HG03354 (cell line): Measurements from ENCODE around the gene VPS72.
"Not testable (repeated sequence)": the region's sequence is repeated elsewhere in the genome, so short reads cannot be mapped to it uniquely, and the experiment has no call there.

Source experiments
- ATAC-seq: cut with Tn5 transposase; IDR thresholded peaks from one replicate; pipeline ENCODE4 v1.9.1; 2021; ENCODE audit warnings: mild to moderate bottlenecking; ENCODE audit not compliant: unreplicated experiment, poor library complexity, severe bottlenecking

The VPS72 gene

DNA sequence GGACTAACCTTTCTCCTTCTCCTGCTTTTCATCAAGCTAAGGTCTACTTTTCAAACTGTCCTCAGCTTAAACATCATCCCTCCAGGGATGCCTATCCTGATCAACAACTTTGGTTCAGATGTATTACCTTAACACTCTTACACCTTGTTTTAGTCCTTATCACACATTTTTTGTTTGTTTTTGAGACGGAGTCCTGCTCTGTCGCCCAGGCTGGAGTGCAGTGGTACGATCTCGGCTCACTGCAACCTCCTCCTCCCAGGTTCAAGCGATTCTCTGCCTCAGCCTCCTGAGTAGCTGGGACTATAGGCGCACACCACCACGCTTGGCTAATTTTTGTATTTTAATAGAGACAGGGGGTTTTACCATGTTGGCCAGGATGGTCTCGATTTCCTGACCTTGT is 1.3 kb downstream of the VPS72 start:
- ATAC-seq, result not testable (repeated sequence)

DNA sequence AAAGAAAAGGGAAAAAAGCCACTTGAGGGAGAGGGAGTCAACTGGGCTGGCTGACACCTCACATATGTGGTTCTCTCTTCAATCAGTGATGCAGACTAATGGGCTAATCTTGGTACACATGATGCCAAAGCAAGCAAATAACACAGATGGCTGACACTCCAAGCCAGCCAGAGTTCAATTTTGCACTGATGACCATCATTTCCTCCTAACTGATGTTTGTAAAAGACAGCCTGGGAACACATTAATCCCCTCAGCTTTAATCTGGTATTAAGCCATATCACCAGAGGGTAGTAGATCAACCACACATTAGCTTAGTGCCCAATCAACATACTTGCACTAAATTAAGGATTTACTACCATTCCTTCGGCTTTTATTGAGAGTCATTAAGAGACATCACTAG is 2.8 kb downstream of the VPS72 start:
- no peak for ATAC-seq

DNA sequence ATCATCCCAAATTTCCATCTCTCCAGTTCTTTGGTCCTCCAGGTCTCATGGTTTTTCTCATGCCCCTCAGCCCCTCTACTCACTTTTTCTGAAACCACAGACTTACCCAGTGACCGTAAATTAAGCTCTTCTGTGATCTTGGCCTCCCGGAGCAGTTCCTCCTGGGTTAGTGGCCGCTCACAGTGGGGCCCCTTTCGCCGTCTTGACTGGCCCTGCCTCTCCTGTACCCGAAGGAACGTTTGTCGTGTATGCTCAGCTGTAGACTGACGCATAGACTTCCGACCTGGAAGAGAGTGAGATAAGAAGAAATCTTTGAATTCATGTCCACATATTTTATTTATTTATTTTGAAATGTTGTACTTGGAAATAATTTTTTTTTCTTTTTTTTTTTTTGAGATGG is 5.8 kb downstream of the VPS72 start:
- ATAC-seq, result no peak

DNA sequence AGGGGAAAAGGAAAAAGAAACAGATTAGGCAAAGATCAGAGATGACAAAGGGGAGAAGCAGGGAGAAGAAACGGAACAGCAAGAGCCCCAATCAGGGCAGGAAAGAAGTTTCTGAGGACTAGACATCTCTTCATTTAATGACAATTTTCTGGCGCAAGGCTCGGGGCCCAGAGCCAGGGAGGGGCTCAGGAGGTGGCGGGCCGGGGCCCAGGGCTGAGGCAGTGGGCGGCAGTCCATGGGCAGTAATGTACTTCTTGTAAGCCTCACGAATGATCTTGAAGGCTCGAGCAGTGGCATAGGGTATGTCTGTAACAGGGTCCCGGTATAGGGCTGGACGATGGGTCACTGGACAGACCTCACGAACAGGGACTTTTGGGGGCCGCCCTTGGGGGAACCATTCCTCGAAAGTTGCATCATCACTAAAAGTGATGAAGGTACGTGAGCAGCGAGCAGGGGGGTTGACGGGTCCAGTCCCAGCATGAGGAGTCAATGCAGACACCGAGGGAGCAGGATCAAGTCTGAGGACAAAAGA is 13.4 kb downstream of the VPS72 start:
- no peak for ATAC-seq

DNA sequence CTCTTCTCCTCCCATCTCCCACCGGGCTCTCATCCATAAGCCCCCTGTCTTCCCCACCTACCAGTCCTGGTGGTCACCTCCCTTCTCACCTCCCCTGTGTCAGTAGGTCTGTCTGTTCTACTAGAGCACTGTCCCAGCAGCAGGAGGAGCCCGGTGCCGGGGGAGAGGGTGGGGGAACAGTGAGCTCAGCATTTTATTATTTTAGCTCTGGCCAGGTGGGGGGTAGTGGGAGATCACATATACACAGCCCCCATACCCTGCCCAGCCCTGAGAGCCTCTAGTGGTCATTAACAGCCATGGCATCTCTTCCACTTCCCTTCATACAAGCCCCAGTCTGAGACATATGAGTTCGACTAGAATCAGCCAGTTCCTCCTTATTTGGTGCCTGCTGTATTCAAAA is 14.1 kb downstream of the VPS72 start, which contains the start of gene TMOD4:
Gene TMOD4 (minus strand): TSS at position 119 of the 400 bp plus-strand sequence. CDS start 1,106 bp downstream, outside the sequence.
- no peak for ATAC-seq

DNA sequence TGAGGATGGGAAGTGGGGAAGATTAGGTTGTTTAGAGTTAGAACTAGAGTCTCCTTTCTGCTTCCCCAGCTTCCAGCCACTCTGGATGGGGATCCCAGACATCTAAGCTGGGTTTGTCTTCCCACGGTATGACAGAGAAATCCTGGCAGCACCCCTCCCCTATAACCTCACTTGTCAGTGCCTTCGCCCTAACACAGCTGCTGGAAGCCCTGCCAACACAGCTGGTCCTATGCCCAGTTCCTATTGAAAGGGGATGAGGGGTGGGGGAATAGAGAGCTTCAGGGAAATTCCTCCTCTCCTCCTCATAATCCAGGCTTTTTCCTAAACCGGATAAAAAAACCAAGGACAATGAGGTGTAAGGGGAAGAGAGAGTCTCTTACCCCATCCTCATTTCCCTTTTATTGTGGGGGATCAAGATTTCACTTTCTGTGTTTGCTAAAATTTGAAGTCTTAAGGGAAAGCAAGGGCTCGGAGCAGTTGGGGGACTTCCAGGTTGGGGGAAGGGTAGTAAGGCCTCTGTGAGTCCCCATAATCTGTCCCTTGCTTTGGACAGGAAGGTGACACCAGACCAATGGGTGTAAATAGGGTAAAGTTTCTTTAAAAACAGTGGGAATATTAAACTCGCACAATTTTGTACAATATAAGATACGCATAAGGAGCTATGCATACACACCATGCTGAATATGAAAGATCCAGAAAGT is 14.8 kb downstream of the VPS72 start:
- ATAC-seq, result no peak

DNA sequence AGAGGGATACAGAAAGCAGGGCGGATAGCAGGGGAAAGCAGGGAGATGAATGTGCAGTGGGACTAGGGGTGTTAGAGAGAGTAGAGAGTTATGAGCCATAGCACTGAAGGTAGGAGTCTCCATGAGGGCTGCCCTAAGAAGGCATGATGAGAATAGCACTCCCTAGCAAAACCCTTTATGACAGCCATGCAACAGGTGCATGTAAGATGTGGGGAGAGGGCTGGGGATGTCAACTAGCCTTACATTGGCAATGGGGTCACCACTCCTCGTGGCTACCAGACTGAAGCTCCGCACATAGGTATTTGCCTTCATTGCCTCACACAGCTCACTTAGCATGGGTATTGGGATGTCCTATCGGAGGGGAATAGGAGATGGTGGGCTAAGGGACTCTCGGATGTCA is 18.8 kb downstream of the VPS72 start:
- ATAC-seq, result no peak

DNA sequence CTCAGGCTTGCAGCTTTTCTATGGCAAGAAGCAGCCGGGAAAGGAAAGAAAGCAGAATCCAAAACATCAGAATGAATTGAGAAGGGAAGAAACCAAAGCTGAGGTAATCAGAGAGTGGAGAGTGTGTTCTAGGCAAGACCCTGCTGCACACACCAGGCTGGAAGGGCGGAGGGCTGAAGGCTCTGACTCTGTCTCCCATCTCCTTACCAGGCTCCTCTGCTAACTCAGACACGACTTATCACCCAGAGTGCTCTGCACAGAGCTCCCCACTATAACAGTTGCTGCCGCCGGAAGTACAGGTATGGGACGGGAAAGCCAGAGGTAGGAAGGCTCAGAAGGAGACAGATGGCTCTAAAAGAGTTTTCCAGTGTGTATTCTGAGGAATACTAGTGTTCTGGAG is 22.9 kb downstream of the VPS72 start:
- ATAC-seq, result no peak

DNA sequence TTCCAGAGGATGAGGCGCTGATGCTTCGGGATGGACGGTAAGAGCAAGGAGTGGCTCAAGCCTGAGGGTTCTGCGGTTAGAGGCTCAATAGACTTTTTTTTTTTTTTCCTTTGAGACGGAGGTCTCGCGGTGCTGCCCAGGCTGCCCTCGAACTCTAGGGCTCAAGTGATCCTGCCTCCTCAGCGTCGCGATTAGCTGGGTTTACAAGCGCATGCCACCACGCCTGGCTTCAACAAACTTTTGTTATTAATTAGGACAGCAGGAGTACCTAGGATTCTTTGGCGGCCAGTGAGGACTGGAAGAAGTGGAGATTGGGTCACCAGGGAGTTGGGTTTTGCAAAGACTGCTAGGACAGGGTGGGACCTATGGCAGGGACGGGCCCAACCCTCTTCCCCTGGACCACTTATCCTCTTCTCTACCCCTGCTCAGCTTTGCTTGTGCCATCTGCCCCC is 23.5 kb downstream of the VPS72 start:
- ATAC-seq, result peak; percentile 7

DNA sequence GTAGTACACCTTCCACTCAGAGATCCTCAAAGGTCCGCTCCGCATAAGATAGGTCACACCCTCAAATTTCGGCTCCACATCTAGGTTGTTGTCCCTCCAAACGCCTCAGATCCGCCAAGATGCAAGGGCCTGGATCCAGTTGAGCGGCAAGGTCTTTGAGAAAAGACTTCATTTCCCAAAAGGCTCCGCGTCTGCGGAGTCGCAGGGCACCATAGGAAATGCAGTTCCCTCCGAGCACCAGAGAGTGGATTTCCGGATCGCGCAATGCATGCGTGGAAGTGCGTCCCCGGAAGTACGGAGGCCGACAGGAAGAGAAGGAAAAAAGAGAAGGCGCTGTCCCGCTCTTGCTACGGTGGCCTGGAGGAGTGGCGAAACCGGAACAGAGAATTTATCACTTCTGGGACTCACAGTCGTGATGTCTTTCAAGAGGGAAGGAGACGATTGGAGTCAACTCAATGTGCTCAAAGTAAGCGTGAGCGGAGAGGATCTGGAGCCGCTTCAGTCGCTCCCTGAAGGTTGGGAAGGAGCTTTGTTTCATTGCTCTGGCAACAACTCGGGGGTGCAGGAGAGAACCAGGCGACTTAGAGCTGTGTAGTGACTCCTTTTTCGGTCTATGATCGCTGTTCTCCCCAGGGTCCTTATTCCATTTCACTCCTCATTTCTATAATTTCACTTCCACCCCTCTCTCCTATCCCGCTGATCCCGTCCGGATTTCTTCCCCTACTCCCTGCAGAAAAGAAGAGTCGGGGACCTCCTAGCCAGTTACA is 24.1 kb downstream of the VPS72 start, which contains the start of the genes LYSMD1 and SCNM1:
Gene LYSMD1 (minus strand): TSS at position 165 of the 767 bp plus-strand sequence. CDS start 644 bp downstream, outside the sequence.
Gene SCNM1 (plus strand): TSS at position 407 of the 767 bp plus-strand sequence. CDS start 9 bp downstream, at position 416.
- peak; percentile 87 for ATAC-seq

DNA sequence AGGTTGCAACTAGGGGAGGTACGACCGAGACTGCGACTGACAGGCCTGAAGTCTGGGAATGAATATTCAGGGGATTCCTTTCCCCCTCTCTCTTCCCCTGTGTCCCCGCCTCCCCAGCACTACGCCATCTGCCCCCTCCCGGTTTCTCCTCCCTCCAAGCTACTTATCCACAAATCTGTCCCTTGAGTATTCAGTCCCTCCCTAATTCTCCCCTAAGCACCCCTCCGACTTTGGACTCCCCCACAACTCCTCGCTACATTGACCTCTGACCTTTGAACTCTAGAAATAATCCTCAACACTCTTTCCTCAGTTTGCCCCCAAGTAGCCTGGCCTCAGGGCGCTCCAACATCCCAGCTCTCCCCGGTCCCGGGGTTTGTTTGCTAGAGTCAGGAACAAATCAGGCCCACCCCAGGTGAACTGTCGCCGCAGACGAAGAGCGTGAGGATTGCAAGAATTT is 24.7 kb downstream of the VPS72 start:
- no peak for ATAC-seq

DNA sequence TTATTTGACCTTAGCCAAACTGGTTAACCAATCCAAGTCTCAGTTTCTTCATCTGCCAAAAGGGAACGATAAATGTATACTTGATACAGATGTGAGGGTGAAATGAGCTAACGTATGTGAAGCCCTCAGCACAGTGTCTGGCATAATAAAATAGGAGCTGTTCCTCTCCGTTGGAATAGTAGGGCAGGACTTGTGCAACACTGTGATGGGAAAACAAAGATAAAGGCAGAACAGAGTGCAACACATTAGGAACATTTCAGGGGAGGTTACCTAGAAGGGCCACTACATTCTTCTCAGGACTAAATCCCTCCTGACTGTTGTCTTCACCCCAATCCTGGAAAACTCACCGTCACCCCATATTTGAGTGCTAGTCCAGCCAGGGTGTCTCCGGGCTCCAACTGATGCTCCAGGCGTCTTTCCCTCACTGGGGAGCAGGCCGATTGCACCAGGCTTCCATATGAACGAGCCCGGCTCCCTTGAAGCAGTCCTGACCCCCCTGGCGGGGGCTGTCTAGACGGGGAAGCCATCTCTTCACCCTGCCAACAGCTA is 25.2 kb downstream of the VPS72 start:
- ATAC-seq, result no peak

DNA sequence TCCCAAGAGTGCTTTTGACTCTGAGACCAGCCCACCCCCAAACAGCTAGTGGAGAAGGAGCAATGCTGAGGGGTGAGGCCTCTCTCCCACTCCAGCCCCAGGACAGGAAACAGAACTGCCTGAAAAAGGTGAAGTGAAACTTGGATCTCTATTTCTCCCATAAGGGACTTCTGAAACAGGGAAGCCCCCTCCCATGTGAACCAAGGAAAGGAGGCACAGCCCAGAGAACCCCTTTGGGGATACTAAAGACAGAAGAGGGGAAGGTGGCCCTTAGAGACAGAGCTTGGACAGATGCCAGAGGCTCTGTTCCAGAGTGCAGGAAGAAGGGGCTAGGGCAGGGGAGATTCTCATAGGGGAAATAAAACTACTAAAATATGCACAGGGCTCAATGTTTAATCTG is 30.6 kb downstream of the VPS72 start:
- no peak for ATAC-seq

DNA sequence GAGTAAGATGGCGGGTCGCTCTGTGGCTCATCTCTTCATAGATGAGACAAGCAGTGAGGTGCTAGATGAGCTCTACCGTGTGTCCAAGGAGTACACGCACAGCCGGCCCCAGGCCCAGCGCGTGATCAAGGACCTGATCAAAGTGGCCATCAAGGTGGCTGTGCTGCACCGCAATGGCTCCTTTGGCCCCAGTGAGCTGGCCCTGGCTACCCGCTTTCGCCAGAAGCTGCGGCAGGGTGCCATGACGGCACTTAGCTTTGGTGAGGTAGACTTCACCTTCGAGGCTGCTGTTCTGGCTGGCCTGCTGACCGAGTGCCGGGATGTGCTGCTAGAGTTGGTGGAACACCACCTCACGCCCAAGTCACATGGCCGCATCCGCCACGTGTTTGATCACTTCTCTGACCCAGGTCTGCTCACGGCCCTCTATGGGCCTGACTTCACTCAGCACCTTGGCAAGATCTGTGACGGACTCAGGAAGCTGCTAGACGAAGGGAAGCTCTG is 31.2 kb downstream of the VPS72 start:
- no peak for ATAC-seq

DNA sequence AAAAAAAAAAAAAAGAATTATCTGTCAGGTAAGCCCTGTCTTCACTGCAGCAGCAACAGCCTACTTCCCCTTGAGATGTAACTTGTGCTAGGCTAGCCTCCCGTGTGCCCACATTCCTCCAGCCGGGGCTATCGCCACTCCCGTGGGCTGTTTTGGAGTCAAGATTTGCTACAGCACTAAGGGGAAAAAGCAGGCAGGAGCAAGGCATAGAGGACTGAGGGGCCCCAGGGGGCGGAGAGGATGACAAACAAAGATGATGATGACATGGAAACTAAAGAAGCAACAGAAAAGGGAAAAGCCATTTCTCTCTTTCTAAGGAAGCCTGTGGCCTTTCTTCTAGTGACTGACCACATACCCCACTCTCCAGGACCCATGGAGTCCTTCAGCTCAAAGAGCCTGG is 31.7 kb downstream of the VPS72 start:
- no peak for ATAC-seq

DNA sequence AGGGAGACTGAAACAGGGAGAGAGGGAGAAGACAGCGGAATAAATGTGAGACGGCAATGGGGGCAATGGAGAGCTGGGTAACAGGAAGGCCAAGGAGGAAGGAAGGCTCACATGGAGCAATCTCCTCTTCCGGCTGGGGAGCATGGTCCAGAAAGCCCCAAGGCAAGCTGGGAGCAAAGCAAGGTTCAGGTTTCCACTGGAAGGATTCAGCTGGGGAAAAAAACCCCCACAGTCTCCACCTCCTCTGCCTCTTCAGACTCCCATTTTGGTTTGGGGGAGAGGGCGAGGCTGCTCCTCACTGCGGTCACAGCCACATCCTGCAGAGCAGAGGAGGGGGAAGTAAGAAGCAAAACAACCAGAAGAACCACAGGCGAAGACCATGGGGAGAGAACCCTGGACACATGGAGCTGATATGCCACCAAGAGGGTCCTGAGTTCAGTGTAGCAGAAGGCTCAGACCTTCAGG is 32.9 kb downstream of the VPS72 start:
- no peak for ATAC-seq

DNA sequence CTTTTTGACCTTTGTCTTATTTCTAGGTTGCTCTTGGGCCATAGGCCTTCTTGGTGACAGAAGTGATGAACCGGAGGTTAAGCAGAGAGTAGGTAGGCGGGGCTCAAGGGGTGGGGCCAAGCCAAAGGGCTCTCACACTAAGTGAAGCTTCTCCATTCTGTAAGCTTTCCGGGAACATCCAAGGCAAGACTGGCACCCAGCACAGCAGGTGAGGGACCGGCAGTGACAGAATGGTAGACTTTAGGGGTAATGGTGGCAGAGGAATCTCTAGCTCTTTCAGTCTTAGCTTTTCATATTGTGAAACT is 33.5 kb downstream of the VPS72 start, which contains the start of gene TNFAIP8L2:
Gene TNFAIP8L2 (plus strand): TSS at position 135 of the 305 bp plus-strand sequence. CDS start 2,049 bp downstream, outside the sequence.
- ATAC-seq, result peak; percentile 76

DNA sequence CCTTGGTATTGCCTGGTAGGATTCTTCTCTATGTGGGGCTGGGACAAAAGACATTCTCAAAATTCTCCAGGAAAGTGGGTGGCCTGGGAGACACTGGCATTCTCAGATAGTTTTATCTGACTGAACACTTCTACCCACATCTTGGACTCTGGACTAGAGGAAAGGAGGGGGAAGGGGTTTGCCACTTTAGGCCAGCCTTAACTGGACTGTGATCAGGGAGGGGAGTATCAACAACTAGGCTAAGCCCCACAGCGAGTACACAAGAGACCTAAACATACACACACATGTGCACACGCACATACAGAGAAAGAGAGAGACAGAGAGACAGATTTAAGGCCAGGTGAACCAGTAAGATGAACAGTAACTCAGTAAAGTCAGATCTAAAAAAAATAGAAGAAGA is 42.3 kb downstream of the VPS72 start:
- ATAC-seq, result no peak

DNA sequence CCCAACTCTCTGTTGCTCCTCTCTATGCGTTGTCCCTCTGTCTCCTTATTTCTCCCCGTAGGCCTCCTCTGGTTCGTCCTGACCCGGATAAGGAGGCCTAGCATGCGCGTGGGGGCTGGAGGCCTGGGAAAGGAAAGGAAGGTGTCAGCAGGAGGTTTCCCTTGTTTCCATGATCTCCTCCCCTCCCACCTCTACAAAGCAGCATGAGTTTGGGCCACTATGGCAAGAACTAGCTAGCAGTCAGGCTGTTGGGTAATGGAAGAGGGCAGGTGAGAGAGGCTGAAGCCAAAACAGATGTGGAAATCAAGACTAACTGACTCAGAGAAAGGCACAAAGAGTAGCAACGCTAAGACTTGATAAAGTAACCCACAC is 42.9 kb downstream of the VPS72 start:
- no peak for ATAC-seq
